Posterior cingulate gyrus (tissue), 11 donors: Measurements from ENCODE around the gene OPA3.
A peak's percentile ranks its signal among the peaks of the same experiment; 100 is the strongest.

Experiments used
- DNase-seq, 10 donors: peaks; one replicate each; pipeline versions ENCODE4 v3.0.0 to v3.0.0-alpha.2; 2020 to 2021; ENCODE audit warnings: mixed read lengths in 3 of 10
- intact Hi-C: fragments of 100-400 bp; cut with DNase I; formaldehyde crosslinking; loops from one replicate; pipeline ENCODE4 v1.15.1; 2023

Gene OPA3

DNA sequence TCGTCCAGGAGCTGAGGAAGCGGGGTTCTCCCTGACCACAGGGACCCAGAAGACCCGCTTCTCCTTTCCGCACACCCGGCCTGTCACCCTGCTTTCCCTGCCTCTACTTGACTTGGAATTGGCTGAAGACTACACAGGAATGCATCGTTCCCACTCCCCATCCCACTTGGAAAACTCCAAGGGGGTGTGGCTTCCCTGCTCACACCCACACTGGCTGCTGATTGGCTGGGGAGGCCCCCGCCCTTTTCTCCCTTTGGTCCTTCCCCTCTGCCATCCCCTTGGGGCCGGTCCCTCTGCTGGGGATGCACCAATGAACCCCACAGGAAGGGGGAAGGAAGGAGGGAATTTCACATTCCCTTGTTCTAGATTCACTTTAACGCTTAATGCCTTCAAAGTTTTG is 58.5 kb downstream of the OPA3 start:
- intact Hi-C loops: no loop called here
- DNase-seq: peak; percentile 57 to 96 (median 70)

DNA sequence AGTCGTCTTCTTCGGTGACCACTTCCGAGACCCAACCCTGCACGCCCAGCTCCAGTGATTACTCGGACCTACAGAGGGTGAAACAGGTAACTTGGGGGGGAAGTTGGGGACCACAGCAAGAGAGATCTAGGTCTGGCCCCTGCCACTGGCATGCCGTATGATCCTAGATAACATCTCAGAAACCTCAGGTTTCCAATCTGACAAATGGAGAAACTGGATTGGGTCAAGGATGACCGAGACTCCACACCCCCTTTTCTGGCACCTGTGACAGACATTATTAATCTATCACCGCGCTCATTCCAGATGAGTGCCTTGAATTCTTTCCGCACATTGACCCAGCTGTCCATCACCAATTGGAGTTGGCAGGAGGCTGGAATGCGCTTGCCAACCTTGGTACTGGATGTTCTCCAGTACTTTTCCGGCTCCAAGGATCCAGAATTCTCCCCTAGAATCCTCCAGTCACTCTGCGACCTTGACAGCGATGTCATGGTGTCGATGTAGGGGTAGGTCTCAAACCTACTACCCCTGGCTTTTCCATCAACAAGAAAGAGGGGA is 60.0 kb downstream of the OPA3 start:
- DNase-seq: peak in 2 of 10 donors; percentile 23 to 41

DNA sequence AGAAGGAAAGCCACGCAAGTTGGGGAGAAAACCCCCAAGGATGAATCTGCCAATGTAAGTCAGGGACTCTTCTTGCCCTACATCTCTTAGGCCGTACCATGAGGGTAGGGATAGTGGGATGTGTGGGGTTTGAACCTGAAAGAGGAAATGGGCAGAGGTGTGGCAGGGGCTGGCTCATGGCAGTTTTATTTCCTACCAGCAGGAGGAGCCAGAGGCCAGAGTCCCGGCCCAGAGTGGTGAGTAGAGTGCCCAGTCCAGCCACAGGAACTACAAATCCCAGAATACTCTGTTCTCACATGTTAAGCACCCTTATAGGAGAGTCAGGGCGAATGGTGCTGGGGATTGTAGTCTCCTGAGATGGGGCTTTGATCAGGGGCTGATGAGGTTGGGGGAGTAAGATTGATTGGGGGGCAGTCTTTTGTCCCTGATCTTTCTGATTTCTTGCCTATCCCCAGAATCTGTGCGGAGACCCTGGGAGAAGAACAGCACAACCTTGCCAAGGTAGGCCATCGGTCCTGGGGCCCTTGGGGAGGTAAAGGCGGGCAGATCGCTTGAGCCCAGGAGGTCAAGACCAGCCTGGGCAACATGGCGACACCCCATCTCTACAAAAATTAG is 60.9 kb downstream of the OPA3 start:
- intact Hi-C loops: loop anchor here (2.0 to 5.0 kb wide), 3 partner anchors 35 to 169 kb away; partner anchors contain the start of genes QPCTL and SNRPD2

More for the DNA sequence above, 60.0 kb downstream of the OPA3 start:
- intact Hi-C loops: loop anchor here (5.0 kb wide), 2 partner anchors 118 to 168 kb away; partner anchors contain the start of genes QPCTL and SNRPD2

GRCh38 chr19:45522010-45522941 is 62.3 kb downstream of the OPA3 start:
- intact Hi-C loops: loop anchor here (2.0 to 5.0 kb wide), 3 partner anchors 37 to 170 kb away; partner anchors contain the start of genes QPCTL and SNRPD2
- DNase-seq: no peak

More for the DNA sequence above, 60.9 kb downstream of the OPA3 start:
- DNase-seq: peak; percentile 63 to 96 (median 80)

DNA sequence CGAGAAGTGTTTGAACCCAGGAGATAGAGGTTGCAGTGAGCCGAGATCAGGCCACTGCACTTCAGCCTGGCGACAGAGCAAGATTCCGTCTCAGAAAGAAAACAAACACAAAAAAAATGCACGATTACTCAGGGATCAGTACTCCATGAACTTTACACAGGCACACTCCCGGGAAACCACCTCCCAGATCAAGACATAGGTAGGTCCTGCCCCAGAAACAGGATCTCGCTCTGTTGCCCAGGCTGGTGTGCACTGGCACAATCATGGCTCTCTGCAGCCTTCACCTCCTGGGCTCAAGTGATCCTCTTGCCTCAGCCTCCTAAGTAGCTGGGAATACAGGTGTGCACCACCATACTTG is 66.2 kb downstream of the OPA3 start:
- DNase-seq: peak in 1 of 10 donors; percentile 8
- intact Hi-C loops: no loop called here

DNA sequence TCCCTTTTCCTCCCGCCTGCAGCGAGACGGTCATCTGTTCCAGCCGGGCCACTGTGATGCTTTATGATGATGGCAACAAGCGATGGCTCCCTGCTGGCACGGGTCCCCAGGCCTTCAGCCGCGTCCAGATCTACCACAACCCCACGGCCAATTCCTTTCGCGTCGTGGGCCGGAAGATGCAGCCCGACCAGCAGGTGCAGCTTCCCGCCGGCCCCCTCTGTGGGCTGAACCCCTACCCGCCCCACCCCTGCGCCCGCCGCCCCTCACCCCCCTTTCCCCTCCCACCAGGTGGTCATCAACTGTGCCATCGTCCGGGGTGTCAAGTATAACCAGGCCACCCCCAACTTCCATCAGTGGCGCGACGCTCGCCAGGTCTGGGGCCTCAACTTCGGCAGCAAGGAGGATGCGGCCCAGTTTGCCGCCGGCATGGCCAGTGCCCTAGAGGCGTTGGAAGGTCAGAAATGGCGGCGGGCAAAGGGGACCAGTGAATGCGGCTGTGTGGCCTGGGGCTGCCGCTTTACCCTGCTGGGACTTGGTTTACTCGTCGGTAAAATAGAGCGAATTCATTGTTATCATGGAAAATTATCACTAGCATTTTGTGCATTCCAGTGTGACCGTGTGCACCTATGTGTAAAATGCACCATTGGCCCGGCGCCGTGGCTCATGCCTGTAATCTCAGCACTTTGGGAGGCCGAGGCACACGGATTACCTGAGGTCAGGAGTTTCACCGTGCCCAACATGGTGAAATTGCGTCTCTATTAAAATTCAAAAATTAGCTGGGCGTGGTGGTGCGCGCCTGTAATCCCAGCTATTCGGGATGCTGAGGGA is 66.7 kb downstream of the OPA3 start:
- intact Hi-C loops: no loop called here

GRCh38 chr19:45517238-45517637 is 67.4 kb downstream of the OPA3 start:
- intact Hi-C loops: no loop called here
- no peak for DNase-seq

More for the DNA sequence above, 66.7 kb downstream of the OPA3 start:
- DNase-seq: peak in 2 of 10 donors; percentile 39 to 77

GRCh38 chr19:45515807-45516401 is 68.7 kb downstream of the OPA3 start:
- peak in 1 of 10 donors; percentile 77 for DNase-seq
- intact Hi-C loops: no loop called here

DNA sequence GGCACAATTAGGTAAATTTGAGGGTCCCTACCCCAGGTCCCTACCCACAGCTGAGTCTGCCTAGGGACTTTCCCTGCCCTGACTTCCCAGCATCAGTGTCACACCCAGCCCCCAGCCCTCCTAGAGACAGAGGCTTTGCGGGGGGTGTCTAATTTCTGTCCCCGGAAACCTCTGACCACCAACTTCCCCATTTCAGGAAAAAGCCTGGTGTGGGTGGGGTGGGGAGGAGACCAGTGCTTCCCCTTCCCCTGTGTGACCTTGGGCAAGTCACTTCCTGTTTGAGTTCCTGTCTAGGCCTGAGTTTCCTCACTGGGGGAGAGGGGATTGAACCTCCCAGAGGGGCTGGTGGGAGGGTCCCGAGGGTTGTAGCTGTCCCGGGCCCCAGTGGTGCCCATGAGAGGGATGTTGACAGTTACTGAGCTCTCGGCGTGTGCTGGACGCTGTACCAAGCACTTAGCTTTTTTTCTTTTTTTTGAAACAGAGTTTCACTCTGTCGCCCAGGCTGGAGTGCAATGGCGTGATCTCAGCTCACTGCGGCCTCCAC is 69.4 kb downstream of the OPA3 start:
- intact Hi-C loops: no loop called here
- DNase-seq: peak in 2 of 10 donors; percentile 23 to 83

DNA sequence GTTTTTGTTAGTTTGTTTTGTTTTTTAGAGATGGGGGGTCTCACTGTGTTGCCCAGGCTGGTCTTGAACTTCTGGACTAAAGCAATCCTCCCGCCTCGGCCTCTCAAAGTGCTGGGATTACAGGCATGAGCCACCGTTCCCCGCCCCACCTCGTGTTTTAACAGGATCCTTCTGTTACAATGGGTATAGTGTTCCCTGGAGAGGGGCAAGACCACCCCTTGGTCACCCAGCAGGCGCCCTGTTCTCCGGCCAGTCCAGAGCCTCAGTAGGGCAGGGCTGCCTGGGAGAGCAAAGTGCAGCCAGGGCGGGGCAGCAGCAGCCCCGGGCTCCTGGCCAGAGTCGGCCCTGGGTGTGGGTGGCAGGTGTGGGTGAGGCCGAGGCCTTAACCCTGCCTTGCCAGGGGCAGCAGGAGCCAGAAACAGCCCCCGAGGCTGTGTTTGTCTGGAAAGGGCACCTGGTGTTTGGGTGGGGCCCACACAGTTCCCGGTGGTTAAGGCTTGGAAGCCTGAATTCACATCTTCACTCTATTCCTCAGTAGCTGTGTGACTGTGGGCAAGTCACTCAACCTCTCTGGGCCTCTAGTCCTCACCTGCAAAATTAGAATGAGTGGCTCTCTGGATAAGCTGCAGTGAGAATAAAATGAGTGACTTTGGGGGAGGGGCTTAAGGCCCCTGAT is 70.1 kb downstream of the OPA3 start:
- intact Hi-C loops: no loop called here
- no peak for DNase-seq

DNA sequence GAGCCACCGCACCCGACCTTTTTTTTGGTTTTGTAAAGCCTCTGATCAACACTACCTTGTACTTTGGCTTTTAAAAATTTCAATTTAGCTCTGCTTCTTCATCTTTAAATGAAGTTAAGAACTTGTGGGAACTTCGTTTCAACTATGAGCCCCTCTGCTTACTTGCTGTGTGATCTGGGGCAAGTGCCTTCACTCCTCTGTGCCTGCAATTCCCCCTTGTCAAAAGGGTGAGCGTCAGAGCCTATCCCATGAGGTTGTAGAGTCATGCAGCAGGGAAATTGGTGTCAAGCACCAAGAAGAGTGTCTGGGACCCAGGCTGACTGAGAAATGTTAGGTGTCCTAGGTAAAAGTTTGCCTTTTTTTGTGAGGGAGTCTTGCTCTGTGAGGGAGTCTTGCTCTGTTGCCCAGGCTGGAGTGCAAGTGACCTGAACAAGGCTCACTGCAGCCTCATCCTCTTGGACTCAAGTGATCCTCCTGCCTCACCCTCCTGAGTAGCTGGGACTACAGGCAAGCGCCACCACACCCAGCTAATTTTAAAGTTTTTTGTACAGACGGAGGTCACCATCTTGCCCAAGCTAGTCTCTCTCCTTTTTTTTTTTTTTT is 71.6 kb downstream of the OPA3 start:
- DNase-seq: peak in 1 of 10 donors; percentile 49
- intact Hi-C loops: no loop called here

DNA sequence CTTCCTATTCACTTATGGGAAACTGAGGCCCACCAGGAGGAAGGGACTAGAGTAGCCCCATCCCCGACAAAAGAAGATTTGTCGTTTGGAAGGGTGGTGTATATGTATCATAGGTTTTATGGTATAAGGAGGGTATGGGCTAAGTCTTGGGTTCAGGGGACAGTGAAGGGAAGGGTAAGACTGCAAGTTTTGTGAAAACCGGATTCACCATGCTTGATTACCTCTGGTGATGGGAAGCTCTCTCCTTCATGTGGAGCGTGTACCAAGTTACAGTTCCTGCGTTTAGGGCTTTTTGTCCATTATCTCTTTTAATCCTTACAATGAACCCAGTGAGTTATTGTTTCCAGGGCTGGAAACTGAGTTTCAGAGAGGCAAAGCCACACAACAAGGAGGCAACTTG is 73.5 kb downstream of the OPA3 start:
- intact Hi-C loops: loop anchor here (2.0 kb wide), 1 partner anchor 52 kb away; no protein-coding TSS in a partner anchor

GRCh38 chr19:45510352-45510751 is 74.2 kb downstream of the OPA3 start:
- peak in 1 of 10 donors; percentile 12 for DNase-seq

More for the DNA sequence above, 73.5 kb downstream of the OPA3 start:
- peak in 1 of 10 donors; percentile 2 for DNase-seq

GRCh38 chr19:45509692-45510015 is 74.9 kb downstream of the OPA3 start:
- peak in 2 of 10 donors; percentile 32 to 40 for DNase-seq
- intact Hi-C loops: loop anchor here (2.0 kb wide), 1 partner anchor 51 kb away; no protein-coding TSS in a partner anchor

More at GRCh38 chr19:45510352-45510751, 74.2 kb downstream of the OPA3 start:
- intact Hi-C loops: loop anchor here (2.0 kb wide), 1 partner anchor 52 kb away; no protein-coding TSS in a partner anchor

DNA sequence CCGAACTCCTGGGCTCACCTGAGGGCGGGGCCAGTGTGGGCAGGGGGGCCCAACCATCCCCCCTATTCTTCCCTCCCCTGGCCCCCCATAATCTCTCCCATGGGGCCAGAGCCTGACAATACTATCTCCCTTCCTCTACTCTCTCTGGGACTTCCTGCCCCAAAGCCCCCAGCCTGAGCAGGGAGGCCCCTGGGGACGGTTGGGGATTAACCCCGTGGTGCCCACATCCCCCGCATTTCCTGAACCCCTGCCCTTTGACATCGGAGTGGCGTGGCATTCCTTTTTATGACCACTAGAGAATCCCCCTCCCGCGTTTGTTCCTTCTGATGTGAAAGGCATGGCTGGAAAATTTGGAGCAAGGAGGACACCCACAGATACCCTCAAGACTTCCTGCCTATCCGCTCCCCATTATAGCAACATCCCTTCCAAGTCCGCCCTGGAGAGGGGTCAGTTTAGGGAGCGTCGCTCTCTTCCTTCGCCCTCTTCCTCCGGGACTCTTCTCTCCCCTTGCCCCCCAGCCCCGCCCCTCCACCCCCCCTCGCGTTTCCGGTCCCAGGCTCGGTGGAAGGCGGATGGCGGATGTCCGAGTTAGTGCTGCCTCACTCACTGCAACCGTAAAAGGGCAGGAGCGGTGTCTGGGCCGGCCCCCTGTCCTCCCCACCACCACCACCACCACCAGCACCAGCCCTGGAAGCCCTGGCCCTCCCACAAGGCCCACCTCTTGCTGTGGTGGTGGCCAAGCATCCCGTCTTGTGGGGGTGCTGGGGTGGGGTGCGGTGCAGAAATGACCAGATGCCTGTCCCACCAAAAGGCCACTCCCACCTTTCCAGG is 75.5 kb downstream of the OPA3 start:
- DNase-seq: peak in 3 of 10 donors; percentile 56 to 90 (median 65)
- intact Hi-C loops: no loop called here

GRCh38 chr19:45508417-45508860 is 76.2 kb downstream of the OPA3 start:
- intact Hi-C loops: no loop called here
- DNase-seq: peak in 2 of 10 donors; percentile 65 to 70

- DNase-seq: peak in 2 of 10 donors; percentile 57 to 71
- intact Hi-C loops: no loop called here
Observed at GRCh38 chr19:45507872-45508416, 76.7 kb downstream of the OPA3 start.
